Prostate gland (tissue), 2 donors: Measurements from ENCODE around the gene DCTD.

ENCODE experiments used
- CTCF ChIP-seq, 4 experiments: fragments of 200-600 bp in 2 of 4; fragments of 450-650 bp in 2 of 4; sonication (generic) in 2 of 4; IDR thresholded peaks; 1 replicate in 3 of 4; 2 replicates in 1 of 4; pipeline ENCODE4 v1.5.1; 2016 to 2019; ENCODE audit warnings: antibody characterized with exemption in 4 of 4, mild to moderate bottlenecking in 2 of 4, moderate library complexity in 2 of 4
- POLR2A ChIP-seq: fragments of 450-650 bp; IDR thresholded peaks from one replicate; pipeline ENCODE4 v1.6.1; 2016; ENCODE audit warnings: antibody characterized with exemption, mild to moderate bottlenecking
- POLR2AphosphoS5 ChIP-seq: sonication (generic); formaldehyde crosslinking; IDR thresholded peaks from one replicate; pipeline ENCODE4 v1.6.1; 2017; ENCODE audit warnings: antibody characterized with exemption

GRCh38 chr4:182923796-182924340 is 6.7 kb upstream of the DCTD start:
- TF ChIP-seq CTCF (IDR thresholded peaks at IDR 0.05) (no peak), POLR2A (no peak), POLR2AphosphoS5 (no peak)
